OCI-LY7 (cell line): ENCODE data around the gene SNRPD3. TPM values are rescaled to one million over a fixed set of nuclear protein-coding genes. Genes with fewer than 3 reads are reported as not detected.

Experiments used
- BruUV-seq: library from RNA; stranded (reverse); fragments of 400-500 nt; replicated peaks from 2 replicates; lab custom pipeline; 2021; lab: Mats Ljungman, UMichigan
- CTCF ChIA-PET: fragments of 300-600 bp; sonication (Branson Sonifier 250); formaldehyde crosslinking; loops from one replicate; lab custom pipeline; 2022; ENCODE audit warnings: antibody characterized with exemption; ENCODE audit not compliant: unreplicated experiment; lab: Charles Lee
- POLR2A ChIA-PET: fragments of 300-600 bp; sonication (Branson Sonifier 250); formaldehyde crosslinking; loops from one replicate; lab custom pipeline; 2022; ENCODE audit warnings: antibody characterized with exemption; lab: Charles Lee
- DNase-seq: peaks from one replicate; pipeline ENCODE4 v3.0.0-alpha.2; 2015; ENCODE audit warnings: low spot score
- H2AFZ ChIP-seq: fragments of 200-600 bp; sonication (generic), shearing (Covaris generic); 2 replicates; pipeline ENCODE4 v1.6.1; 2014; ENCODE audit warnings: mild to moderate bottlenecking, antibody characterized with exemption, low read length, moderate library complexity
- H3K27ac ChIP-seq: fragments of 200-600 bp; sonication (generic); 2 replicates; pipeline ENCODE4 v1.5.1; 2014; ENCODE audit warnings: mixed run types, low read depth, mild to moderate bottlenecking, moderate library complexity, low read length, inconsistent platforms; ENCODE audit not compliant: poor library complexity, severe bottlenecking
- H3K36me3 ChIP-seq: fragments of 200-600 bp; sonication (generic); 2 replicates; pipeline ENCODE4 v1.6.1; 2014; ENCODE audit warnings: mild to moderate bottlenecking, antibody characterized with exemption, low read length, moderate library complexity, mixed read lengths; ENCODE audit not compliant: insufficient read depth
- H3K4me1 ChIP-seq: fragments of 200-600 bp; sonication (generic); 2 replicates; pipeline ENCODE4 v1.5.1; 2014; ENCODE audit warnings: mild to moderate bottlenecking, low read length; ENCODE audit not compliant: insufficient read depth, poor library complexity, severe bottlenecking
- H3K4me2 ChIP-seq: fragments of 200-600 bp; sonication (generic); 2 replicates; pipeline ENCODE4 v1.6.1; 2014; ENCODE audit warnings: mild to moderate bottlenecking, low read length
- H3K4me3 ChIP-seq: fragments of 200-600 bp; sonication (generic); 2 replicates; pipeline ENCODE4 v1.5.1; 2014; ENCODE audit warnings: mild to moderate bottlenecking, low read depth, low read length; ENCODE audit not compliant: poor library complexity, severe bottlenecking
- H3K79me2 ChIP-seq: fragments of 200-600 bp; sonication (generic); 2 replicates; pipeline ENCODE4 v1.6.1; 2016; ENCODE audit warnings: low read depth, mild to moderate bottlenecking, low read length, moderate library complexity, mixed read lengths; ENCODE audit not compliant: insufficient read depth
- H3K9me2 ChIP-seq: fragments of 200-600 bp; sonication (generic); 2 replicates; pipeline ENCODE4 v1.6.1; 2016; ENCODE audit warnings: mild to moderate bottlenecking, low read length, mixed read lengths; ENCODE audit not compliant: insufficient read depth
- H3K9me3 ChIP-seq: fragments of 200-600 bp; sonication (generic); 2 replicates; pipeline ENCODE4 v1.6.1; 2014; ENCODE audit warnings: mild to moderate bottlenecking, mixed run types, low read length, mixed read lengths
- H4K20me1 ChIP-seq: fragments of 200-600 bp; sonication (generic); 2 replicates; pipeline ENCODE4 v1.6.1; 2014; ENCODE audit warnings: mild to moderate bottlenecking, antibody characterized with exemption, low read length, moderate library complexity, mixed read lengths; ENCODE audit not compliant: insufficient read depth
- CTCF ChIP-seq: fragments of 200-600 bp; sonication (generic); conservative IDR thresholded peaks from 2 replicates; pipeline ENCODE4 v1.5.1; 2014; ENCODE audit warnings: mild to moderate bottlenecking, antibody characterized with exemption, low read length, moderate library complexity, mixed read lengths
- EZH2phosphoT487 ChIP-seq: fragments of 200-600 bp; sonication (generic); IDR thresholded peaks from 2 replicates; pipeline ENCODE4 v1.6.1; 2018; ENCODE audit warnings: low read depth, borderline replicate concordance, mild to moderate bottlenecking, mixed run types, antibody characterized with exemption, low read length, moderate library complexity, mixed read lengths
- intact Hi-C: fragments of 100-400 bp; cut with micrococcal nuclease; formaldehyde crosslinking; loops from one replicate; pipeline ENCODE4 v1.10.0; 2022; ENCODE audit not compliant: unreplicated experiment
- total RNA-seq, 2 experiments: library from RNA; depleted of rRNA in 1 of 2; stranded (reverse); fragments of >200 nt in 1 of 2; shearing (Covaris generic) in 1 of 2; gene quantifications; 2 replicates each; pipeline ENCODE4 v1.2.3, GENCODE V29; 2014 to 2022

Gene SNRPD3
- total RNA-seq, 2 experiments from 2014 or later: 166 to 264 TPM

- Histone ChIP-seq H3K79me2 (no peaks in the 10 kb centered on the region), H3K4me2 (no peak overlapping the region), H3K4me3 (no peak overlapping the region), H4K20me1 (no peaks in the 10 kb centered on the region), H3K27ac (no peak overlapping the region), H3K9me2 (no peaks in the 10 kb centered on the region), H2AFZ (no peak overlapping the region), H3K9me3 (no peaks in the 10 kb centered on the region), H3K36me3 (no peaks in the 10 kb centered on the region), H3K4me1 (peaks cover 24% of the 10 kb centered on the region)
- no peak for DNase-seq
- no TSS peak for BruUV-seq
- intact Hi-C loops: no loop called here
- CTCF ChIA-PET: no interaction called here
- POLR2A ChIA-PET: no interaction called here
- TF ChIP-seq CTCF (no peak), EZH2phosphoT487 (no peak)
These were observed 40.8 kb upstream of the SNRPD3 start for GRCh38 chr22:24515027-24515338.

- Histone ChIP-seq H3K4me3 (no peak overlapping the region), H3K27ac (no peak overlapping the region), H3K36me3 (no peaks in the 10 kb centered on the region), H3K9me2 (no peaks in the 10 kb centered on the region), H3K9me3 (no peaks in the 10 kb centered on the region), H2AFZ (no peak overlapping the region), H4K20me1 (no peaks in the 10 kb centered on the region), H3K79me2 (no peaks in the 10 kb centered on the region), H3K4me2 (no peak overlapping the region), H3K4me1 (peaks cover 11% of the 10 kb centered on the region)
- TF ChIP-seq EZH2phosphoT487 (no peak), CTCF (no peak)
- CTCF ChIA-PET: no interaction called here
- POLR2A ChIA-PET: interaction anchor here (0.7 kb wide), 1 partner anchor 28 kb away, joined by 3 read pairs; no protein-coding TSS in a partner anchor
- intact Hi-C loops: no loop called here
- no peak for DNase-seq
- BruUV-seq: no TSS peak
These were observed 39.5 kb upstream of the SNRPD3 start for GRCh38 chr22:24516301-24516737.

GRCh38 chr22:24517446-24517845 is 38.4 kb upstream of the SNRPD3 start:
- Histone ChIP-seq H2AFZ (no peak overlapping the region), H3K9me3 (no peaks in the 10 kb centered on the region), H3K4me1 (peaks cover 12% of the 10 kb centered on the region), H4K20me1 (no peaks in the 10 kb centered on the region), H3K9me2 (no peaks in the 10 kb centered on the region), H3K4me2 (no peak overlapping the region), H3K27ac (no peak overlapping the region), H3K36me3 (no peaks in the 10 kb centered on the region), H3K4me3 (no peak overlapping the region), H3K79me2 (no peaks in the 10 kb centered on the region)
- no TSS peak for BruUV-seq
- intact Hi-C loops: no loop called here
- DNase-seq: no peak
- ChIA-PET POLR2A (interaction anchor here (1.4 kb wide), 1 partner anchor 38 kb away, joined by 3 read pairs; the partner anchor contains the start of gene GUCD1), CTCF (interaction anchor here (0.5 to 1.0 kb wide), 3 partner anchors 82 to 96 kb away, joined by 3 read pairs; no protein-coding TSS in a partner anchor)
- TF ChIP-seq EZH2phosphoT487 (no peak), CTCF (no peak)
